ENCODE measurements around the gene ERAS.

DNA sequence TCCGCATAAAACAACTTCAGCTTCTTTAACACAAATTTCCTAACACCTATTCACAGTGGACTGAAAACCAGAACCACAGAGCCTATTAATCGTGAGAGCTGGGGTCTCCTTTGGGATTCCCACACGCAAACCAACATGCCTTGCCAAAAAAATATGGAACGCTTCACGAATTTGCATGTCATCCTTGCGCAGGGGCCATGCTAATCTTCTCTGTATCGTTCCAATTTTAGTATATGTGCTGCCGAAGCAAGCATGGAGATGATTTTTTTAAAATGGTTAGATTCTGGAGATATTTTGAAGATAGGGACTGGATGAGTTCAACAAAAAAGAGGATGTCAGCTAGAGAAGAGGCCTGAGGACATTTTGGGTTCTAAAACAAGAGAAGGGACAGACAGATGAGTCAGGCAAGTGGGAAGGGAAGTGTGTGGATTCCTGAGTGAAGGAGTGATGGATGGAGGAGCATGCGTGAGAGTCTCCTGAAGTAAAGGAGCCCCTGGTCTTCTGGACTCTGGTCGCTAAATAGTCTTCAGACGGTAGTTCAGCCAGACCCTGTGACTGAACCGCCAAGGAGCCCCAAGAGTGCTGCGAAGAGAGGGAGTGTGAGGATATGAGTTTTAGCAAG lies 49.4 kb upstream of the ERAS start:
- TF ChIP-seq POLR2A (IDR thresholded peaks at IDR 0.05; ENCODE audit: low read depth, low read length) (no peak), POLR2AphosphoS5 (IDR thresholded peaks at IDR 0.05; ENCODE audit: low read depth, low read length) (no peak)
